GM18498 (cell line): Measurements from ENCODE around the gene DNAJB8.

Experiments
- ATAC-seq: cut with Tn5 transposase; IDR thresholded peaks from one replicate; pipeline ENCODE4 v1.9.1; 2021; ENCODE audit warnings: mild to moderate bottlenecking, moderate library complexity; ENCODE audit not compliant: unreplicated experiment

Gene DNAJB8

DNA sequence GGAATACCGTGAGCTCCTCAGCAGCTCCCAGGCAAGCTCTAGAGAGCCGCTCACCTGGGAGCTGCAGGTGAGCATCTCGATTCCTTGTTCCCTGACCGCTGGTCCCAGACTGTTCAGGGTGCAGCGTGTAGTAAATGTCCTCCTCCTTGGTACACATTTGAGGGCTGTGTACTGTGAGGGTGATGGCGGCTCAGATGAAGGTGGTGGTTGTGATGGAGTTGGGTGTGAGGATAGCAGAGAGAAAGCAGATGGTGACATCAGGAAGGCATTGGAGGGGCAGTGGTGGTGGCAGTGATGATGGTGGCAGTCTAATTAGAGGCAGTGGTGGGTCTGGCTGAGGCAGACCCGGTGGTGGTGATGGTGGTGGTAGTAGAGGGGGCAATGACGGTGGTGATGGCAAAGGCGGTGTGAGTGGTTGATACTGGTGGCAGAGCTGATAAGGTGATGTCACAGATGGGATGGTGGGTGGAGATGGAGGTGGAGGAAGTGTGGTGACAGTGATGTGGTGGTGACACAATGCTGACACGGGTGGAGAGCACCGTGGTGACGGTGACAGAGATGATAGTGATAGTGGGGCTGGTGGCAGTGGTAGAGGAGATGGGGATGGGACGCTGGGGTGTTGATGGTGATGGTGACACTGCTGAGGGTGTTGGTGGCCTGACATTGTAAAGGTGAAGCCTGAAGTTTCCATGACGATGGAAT, at the start of gene DNAJB8:
DNAJB8 (minus strand) TSS at position 51 of the 702 bp plus-strand sequence. CDS start 3,645 bp downstream, outside the sequence.
- no peak for ATAC-seq

DNA sequence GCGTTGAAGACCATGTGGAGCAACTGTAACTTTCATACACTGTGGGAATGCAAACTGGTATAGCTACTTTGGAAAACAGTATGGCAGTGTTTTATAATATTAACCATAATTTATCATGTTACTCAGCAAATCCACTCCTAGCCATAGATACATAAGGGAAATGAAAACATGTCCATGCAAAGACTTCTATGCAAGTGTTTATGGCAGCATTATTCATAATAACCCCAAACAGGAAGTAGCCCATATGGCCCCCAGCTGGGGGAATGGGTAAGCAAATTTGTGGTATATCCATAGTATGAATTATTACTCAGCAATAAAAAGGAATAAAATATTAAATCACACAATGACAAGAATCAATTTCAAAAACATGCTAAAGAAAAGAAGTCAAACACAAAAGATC, 49.3 kb upstream of the DNAJB8 start:
- no peak for ATAC-seq

DNA sequence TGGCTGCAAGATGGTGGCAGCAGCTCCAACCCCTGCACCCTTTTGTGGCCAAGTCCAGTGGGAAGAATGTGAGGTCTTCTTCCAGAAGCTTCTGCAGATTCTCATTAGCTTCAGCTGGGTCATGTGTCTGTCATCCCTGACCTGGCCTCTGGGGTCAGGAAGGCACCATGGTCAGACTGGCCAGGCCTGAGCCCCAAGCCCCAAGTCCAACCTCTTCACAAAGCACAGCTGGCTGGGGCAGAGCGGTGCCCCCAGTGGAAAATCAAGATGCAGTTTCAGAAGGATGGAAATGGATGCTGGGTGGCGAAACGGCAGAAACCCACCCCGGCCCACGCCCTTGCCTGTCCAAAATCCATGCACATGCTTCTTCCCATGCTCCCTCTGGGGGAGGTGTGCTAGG, 42.2 kb upstream of the DNAJB8 start:
- no peak for ATAC-seq

DNA sequence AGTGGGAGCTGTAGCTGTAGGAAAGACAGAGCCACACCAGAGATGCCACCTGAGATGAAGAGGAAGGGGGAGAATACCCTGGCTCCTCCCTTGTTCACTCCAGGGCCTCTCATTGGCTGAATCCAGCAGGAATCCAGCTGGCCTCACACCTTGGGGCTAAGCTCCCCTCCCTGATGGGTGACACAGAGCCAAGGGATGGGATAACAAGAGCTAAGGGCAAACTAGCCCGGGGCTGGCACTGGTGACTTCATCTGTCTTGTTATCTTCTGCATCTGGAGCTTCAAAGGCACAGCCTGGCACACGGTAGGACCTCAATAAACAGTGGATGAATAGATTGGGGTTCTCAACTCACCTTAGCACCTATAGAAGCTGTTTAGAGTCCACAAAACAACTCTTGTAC, 40.1 kb upstream of the DNAJB8 start:
- ATAC-seq: no peak

DNA sequence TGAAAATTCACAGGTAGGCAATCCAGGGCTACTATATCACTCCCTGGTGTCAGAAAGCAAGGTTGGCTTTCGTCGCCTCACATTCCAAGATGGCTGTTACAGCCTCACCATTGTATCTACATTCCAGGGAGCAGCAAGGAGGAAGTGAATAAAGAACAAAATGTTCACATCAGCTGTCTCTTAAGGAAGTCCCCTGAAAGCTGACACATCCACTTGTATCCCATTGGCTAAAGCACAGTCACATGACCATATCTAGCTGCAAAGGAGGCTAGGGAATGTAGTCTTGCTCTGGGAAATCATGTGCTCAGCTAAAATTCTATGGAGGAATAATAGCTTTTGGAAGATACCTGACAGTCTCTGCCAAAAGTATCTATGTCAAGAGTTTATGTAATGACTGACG, 39.1 kb upstream of the DNAJB8 start:
- no peak for ATAC-seq

DNA sequence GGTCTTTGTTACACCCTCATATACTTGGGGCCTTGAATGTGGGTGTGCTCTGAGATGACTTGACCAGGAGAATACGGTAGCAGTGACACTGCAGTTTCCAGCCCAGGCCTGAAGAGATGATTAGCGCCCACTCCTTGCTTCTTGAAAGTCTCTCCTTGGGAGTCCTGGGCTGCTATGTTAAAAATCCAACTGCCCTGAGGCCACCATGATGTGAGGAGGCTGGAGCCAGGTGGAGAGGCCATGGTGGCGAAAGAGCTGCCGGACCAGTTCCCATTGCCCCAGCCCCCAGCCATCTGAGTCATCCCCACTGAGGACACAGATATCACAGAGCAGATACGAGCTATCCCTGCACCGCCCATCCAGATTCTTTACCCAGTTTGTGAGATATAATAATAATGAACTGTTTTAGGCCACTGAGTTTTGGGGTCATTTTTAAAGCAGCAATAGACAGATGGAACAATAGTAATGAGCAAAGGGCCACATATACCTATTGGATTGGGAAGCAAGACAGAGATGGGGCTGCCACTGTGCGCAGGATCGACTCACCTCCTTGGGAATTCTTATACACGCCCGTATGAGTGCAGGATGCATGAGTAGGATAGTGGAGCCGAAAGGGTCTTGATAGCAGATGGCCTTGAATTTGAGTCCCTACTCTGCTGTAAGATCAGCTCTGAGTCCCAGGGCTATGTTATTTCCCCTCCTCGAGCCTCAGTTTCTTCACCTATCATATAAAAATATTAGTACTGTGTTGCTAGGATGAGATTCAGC, 38.5 kb upstream of the DNAJB8 start:
- no peak for ATAC-seq

DNA sequence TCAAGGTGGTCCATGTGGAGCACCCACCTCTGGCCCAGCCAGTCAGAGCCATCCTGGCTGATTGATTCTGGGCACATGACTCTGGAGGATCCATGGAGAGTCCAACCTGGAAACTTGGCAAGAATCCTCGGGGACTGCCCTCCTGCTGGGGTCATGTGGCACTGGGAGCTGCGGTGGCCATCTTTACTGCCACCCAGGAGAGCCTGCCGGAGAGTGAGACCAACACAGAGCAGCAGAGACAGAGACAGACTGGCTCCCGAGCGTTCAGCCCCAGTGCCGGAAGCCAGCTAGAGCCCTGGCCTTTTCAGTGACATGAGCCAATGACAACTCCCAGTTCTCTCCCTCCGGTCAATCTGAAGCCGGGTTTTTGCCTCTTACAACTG, 37.8 kb upstream of the DNAJB8 start:
- no peak for ATAC-seq

DNA sequence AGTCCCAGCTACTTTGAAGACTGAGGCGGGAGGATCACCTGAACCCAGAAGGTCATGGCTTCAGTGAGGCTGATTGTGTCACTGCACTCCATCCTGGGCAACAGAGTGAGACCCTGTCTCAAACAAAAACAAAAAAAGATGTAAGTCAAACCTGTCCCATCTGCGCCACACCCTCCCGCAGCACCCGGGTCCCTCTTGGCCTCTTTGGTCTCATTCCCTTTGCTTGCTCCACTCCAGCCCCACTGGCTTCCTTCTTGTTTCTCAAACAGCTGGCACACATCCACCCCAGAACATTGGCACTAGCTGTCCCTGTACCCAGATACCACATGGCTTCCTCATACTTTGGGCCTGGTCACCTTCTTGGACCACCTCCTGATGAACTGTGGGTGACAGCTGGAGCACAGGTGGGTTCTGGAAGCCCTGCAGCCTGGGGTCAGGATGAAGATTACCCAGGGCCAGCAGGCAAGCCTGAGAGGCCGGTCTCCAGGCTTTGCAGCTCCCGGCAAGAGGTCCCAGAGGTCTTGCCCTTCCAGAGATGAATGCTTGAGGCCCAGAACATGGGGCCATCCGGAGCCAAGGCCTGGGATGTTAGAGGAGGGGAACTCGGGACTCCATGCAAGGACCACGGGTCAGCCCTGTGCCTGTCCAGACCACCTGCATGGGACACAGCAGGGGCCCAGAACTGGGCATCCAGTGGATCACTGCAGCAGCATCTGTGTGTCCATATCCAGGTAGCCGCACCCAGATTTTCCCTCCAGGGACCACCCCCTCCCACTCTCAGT, 37.3 kb upstream of the DNAJB8 start:
- ATAC-seq: no peak

DNA sequence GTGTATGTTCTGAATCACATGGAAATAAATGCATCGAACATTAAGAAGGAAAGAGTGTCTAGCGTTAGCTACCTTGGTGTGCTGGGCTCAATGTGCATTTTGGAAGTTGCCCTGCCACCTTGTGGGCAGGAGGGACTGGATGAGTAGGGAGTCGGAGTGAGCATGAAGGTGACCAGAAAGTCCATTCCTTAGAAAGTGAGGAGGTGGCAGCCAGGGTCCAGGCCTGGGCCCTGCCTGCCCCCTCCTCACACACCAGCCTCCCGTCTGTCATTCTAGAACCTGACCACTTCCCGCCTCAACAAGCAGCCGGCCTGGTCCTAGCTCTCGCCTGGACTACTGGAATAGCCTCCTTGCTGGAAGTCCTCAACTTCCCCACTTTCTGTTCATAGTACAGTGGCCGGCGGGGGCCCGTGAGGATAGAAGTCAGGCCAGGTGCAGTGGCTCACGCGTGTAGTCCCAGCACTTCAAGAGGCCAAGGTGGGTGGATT, 36.5 kb upstream of the DNAJB8 start:
- no peak for ATAC-seq

DNA sequence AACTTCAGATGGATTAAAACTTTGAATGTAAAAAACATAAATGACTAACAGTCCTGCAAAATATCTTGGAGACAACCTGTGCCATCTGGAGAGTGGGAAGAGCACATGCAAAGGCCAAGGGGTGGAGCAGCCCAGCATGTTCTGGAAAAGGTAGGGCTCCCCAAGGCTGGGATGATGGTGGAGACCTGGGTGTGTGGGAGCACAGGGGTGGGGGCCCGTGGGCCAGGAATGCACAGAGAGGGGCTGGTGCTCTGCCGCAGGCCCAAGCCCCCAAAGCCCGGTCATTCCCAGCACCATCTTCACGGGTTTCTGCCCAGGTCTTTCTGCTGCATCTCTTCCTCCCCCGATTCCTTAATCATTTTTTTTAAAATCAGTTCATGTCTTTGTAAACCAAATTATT, 36.0 kb upstream of the DNAJB8 start:
- ATAC-seq: no peak

DNA sequence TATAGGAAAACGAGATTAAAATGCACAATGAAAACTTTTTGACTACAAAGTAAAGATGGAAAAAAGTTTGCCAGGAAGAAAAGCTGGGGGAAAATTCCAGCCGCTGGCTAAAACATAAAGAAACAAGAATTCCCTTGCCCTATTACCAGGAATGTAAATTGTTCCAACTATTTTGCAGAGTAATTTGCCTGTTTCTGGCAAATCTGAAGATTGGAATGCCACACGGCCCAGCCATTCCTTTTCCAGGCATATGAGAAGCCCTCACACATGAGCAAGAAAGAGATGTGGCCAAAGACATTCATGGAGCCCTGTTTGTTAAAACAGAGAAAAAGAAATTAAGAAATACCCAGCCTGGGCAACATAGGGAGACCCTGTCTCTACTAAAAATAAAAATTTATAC, 34.7 kb upstream of the DNAJB8 start:
- no peak for ATAC-seq

DNA sequence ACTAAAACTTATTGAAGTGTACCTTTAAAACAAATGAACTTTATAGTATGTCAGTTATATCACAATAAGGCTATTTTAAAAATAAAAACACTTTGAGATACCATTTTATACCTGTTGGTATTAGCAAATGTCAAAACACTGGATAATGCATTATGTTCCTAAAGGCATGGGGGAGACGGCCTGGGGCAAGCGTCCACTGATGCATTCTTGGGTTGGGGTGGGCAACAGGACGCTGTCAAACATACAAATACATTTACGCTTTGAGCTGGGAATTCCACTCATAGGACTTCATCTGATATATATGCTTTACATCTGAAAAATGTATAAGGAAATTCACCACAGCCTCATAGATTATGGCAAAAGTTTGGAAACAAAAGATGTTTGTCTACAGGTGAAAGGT, 33.9 kb upstream of the DNAJB8 start:
- ATAC-seq: no peak

DNA sequence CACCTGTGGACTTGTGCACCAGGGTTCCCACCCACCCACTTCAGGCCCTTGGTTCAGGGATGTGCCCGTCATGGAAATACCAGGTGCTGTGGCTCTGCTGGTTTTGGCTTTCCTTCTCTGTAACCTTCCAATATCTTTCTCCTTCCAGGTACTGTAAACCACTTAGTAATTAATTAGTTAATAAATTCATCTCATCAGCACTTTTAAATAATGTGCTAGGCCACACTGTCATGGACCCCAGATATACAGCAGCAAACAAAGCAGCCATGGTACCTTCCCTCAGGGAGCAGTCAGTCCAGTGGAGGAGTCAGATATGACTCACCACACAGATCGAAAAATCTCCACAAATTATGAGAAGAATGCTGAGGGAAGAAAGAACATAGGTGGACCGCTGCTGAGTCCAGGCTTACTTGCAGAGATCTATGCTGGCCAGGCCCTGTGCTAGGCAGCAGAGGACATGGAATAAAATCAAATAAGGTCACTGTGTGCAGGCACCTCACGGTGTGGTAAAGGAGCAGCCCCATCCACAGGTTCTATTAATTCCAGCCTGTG, 33.1 kb upstream of the DNAJB8 start:
- ATAC-seq: no peak

DNA sequence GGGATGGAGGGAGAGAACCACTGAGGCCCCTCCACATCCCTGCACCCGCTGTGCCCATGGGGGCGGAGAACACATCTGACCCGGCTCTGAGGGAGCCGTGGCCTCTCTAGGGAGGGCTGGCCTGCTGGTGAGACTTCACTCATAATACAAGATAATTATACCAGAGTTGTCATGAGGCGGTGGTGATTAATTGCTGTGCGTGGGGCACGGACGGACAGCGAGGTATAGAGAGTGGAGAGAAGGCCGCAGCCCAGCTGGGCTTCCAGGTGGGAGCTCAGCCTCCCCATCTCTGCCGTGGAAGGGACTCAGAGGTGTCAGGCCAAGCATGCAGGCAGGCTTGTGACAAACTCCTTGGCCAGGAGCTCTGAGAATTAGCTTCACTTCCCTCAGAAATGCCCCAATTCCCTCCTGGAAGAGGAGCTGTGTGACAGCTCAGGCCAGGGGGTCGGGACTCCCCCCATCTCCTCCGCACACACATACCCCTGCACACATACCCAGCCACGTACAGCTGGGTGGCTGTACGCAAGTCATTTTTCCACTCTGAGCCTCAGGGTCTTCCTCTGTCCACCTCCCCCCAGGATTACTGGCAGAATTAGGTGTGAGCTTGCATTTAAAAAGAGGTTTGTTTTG, 32.3 kb upstream of the DNAJB8 start:
- ATAC-seq: no peak

DNA sequence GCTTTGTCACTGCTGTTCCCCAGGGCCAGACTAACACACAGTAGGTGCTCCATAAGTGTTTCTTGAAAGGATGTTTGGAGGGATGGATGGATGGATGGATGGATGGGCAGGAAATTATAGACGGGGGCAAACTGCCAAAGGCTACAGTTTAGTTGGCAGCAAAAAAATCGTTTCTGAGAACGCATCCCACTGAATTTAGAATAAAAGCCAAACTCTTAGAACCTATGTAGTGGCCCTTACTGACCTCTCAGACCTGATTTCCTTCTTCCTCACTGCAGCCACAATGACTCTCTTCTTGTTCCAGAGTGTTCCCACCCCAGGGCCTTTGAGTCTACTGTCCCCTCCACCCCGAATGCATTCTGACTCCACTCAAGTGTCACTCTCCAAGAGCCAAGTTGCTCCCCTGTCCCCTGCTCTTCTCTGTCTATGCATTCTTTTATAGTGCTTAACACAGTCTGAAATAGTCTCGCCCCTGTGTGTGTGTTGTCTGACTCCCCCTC, 31.5 kb upstream of the DNAJB8 start:
- no peak for ATAC-seq

DNA sequence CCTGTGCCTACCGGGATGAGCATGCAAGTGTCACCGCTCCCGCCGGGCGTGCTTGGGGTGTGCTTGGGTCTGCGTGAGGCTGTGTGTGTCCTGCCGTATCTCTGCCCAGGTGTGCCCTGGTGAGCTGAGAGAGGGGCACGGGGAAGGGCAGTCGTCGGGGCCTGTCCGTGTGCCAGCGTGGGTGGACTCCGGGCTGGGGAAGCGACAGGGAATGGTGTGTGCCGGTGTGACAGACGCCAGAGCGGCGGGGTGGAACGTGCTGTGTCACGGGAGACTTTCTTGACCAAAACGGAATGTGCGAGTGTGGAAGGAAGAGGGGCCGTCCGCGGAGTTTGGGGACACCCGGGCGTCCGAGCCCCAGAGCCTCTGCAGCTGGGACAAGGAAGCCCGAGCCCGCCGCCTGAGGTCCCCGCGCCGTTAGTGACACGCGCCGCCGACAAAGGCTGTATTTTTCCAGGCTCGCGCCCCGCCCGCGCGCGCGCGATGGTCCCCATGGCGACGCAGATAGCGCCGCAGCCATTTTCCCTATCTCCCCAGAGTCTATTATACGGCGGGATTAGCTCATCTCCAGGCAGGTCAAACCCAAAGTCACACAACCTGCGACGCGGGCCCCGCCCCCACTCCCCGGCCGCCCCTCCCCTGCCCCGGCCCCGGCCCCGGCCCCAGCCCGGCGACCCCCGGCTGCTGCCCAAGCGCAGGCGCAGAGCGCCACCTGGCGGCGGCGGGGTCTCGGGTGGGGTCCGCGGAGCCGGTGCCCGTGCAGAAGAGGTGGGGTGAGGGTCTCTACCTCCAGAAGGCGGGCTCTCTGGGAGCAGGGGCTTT, 30.8 kb upstream of the DNAJB8 start:
- ATAC-seq: no peak

DNA sequence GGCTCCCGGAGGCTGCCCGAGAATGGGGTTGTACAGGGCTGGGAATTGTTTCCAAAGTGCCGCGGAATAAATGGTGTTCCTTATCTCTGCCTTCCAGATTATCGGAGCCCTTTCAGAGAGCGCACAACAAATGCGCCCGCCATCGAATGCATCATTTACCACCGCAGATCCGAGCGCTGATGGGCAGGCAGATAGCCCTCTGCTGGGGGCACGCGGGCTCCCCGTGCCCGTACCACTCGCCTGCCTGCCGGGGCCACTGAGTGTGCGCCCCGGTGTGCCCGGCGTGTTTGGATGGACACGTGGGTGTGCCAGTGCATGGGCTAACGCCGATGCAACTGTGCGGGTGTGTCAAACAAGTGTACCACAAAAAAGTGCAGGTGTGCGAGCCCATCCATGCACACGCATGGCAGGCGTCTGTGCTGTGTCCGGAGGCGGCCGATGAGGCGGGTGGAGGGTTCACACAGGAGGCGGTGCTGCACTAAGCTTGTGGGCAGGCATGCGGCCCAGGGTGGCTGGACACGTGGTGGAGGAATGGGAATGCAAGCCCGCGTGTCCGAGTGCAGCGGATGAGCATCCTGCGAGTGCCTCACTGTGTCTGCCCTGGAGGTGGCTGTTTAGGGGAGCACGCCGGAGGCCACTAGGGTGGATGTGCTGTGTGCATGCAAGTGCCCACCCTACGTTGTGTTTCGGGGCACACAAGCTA, 30.1 kb upstream of the DNAJB8 start:
- no peak for ATAC-seq

DNA sequence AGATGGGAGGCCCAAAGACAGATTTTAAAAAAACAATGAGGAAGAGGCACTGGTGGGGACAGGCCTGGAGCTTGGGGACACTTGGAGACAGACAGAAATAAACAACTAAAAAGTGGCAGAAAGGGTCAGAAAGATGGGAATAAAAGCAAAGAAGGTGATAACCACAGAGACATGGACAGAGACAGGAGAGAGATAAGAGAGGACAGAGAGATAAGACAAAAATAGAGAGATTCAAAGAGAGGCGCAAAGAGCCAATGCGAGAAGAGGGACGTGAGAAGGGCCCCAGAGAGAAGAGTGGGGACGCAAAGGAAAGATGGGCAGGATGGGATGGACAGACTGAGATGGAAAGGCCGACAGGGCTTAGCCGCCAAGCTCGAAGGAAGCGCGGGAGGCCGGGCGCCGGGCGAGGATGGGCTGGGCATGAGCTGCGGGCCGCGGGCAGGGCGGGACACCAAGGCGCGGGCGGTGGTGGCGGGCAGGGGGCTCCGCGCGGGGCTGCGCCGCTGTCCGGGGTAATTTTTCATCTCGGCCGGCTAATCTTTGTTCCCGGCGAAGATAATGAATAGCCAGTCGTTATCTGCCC, 29.4 kb upstream of the DNAJB8 start:
- ATAC-seq: no peak

DNA sequence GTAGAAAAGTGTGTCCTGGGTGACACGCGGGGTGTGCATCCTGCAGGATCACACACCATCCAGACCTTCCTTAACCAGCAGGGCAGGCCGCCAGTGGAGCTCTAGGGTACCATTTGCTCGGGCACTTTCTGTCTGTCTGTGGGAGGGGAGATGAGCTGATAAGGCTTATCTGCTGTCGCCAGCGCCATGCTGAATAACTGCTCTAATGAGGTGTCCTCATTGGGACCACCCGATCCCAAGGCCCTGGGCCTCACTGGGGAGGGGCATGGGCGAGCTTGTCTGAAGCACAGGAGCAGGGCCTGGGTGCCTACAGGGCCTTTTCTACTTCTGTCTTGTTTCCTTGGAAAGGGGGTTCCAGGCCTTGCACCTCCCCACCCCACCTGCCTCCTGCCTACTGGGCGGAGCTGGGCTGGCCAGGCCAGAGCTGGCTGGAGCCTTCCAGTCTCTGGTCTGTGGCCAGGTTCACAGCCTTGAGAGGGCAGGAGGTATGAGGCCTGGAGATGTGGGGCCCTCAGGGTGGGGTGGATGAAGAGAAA, 28.8 kb upstream of the DNAJB8 start:
- no peak for ATAC-seq
